Activated CD8-positive, alpha-beta memory T cell treated with anti-CD3 and anti-CD28 coated beads for 24 hours (primary cell): ENCODE results near the gene ARHGAP22.

Source experiments
- DNase-seq: peaks from one replicate; pipeline ENCODE4 v3.0.0-alpha.2; 2020

ARHGAP22 gene

DNA sequence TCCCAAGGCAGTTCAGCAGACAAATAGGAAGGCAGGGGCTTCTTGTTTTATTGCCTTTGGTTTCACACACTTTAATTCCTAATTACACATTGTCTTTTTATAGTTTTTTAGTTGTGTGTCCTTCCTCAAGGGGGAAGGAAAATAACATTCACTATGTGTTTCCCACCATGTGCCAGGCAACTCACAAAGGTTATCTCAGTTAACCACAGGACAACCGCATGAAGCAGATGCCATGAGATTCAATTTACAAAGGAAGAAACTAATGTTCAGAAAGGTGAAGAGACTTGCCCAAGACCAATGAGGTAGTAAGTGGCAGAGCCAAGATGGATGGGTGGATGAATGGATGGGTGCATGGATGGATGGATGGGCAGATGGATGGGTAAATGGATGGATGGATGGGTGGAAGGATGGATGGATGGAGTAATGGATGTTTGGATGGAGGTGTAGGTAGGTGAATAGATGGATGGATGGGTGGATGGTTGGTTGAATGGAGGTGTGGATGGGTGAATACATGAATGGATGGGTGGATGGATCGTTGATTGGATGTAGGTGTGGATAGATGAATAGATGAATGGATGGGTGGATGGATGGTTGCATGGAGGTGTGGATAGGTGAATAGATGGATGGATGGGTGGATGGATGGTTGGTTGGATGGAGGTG, 77.9 kb downstream of the ARHGAP22 start:
- no peak for DNase-seq

DNA sequence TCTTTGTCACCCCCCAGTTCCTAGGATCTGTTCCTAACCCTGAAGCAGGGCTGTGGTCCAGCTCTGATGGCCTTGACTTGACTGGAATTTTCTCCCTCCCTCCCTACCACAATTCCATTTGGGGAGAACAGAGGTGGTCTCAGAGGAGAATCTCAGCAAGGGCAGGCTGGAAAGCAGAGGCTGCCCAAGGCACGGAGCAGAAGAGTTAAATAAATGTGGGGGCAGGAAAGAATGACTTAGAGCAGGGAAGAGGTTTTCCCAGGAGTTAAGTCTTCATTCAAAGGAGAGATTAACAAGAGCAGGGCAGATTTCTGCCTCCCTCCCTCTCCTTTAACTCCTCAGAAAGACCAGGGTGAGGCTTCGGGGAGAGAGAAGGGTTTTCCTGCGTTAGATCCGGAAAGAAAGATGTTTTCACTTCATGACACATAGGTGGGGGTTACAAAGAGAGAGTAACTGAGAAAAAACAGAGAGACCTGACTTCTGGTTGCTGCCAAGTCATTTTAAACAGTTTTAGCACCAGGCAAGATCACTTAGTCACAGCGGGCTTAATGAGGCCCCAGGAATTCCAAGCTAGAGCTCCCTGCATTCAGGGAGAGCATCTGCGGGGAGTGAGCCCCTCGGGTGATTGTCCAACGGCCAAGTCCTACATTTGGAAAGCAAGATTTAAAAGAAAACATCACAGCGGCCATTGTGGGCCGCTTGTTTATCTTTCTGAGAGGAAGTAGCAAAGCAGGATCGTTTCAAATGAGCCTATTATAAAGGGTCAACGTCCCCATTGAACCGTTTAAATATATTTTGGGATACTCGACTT, 78.7 kb downstream of the ARHGAP22 start:
- DNase-seq, result no peak

DNA sequence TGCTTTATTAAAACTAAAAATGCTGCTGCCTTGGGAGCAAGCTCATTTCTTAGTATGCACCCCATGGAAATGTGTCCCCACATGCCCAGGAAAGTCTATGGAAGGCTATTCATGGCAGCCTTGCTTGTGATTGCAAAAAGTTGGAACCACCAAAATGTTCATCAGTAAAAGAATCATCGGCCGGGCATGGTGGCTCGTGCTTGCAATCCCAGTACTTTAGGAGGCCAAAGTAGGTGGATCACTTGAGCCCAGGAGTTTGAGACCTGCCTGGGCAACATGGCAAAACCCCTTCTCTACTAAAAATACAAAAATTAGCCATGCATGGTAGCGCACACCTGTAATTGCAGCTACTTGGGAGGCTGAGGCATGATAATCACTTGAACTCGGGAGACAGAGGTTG, 79.8 kb downstream of the ARHGAP22 start:
- peak; percentile 13 for DNase-seq

DNA sequence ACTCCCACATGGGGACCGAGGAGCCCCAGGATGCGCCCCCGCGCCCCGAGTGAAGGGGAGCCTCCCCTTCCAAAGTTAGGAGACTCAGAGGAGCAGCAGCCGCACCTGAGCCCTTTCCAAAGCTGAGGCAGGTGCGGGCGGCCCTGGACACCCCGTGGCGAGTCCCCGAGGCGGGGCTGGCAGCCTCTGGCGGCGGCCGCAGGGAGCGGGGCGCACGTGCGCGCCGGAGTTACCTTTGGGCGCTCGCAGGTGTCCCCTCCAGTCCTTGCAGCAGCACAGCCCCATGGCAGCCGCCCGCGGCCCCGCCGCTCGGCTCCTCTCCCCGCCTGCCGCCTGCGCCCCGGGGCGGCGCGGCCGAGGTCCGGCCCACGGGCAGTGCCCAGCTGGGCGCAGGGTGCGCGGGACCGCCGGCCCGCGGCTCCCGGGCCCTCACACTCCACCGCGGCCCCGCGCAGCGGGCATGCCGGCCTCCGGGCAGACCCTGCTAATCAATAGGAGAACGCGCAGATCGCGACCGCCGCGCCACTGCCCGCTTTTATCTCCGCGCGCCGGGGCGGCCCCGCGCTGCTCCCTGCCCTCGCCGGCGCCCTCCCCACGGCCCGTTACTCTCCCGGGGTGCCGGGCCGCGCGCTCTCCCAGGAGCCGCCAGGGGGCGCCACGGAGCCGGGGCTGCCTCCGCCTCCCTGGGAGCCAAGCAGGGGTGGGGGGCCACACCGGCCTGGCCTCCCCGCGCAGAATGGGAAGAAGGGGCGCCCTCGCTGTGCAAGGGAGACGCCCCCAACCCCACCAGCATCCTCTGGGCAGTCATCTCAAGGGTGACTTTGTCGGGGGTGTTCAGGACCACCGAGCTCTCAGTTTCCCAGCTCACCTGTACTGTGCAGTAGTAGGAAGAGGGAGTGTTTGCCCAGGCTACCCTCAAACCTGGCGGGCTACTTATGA, 80.8 kb downstream of the ARHGAP22 start:
- DNase-seq, result peak; percentile 56

DNA sequence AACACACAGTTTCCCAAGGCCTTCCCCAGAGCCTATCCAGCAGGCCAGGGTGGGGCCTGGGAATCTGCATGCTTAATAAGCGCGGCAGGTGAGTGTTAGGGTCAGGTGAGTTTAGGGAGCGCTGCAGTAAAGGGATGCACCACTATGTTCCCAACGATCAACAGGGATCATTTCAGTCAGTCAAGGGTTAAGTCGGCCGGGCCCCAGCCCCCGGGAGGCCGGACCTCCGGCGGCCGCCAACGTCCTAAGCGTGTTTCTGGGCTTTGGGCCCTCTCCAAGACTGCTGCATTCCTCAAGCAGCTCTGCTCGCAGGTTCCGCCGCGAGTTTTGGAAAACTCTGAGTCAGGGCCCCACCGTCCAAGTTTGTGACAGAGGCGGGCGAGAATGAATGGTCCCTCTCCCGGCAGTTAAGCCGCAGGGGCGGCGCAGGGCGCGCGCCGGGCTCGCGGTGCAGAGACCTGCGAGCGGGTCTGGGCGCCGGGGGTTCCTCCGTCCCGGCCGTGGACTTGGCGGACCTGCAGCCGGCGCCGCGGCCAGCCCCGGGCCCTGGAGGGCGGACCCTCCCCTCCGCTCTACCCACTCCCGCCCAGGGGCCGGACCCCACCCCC, 81.6 kb downstream of the ARHGAP22 start:
- peak; percentile 33 for DNase-seq

DNA sequence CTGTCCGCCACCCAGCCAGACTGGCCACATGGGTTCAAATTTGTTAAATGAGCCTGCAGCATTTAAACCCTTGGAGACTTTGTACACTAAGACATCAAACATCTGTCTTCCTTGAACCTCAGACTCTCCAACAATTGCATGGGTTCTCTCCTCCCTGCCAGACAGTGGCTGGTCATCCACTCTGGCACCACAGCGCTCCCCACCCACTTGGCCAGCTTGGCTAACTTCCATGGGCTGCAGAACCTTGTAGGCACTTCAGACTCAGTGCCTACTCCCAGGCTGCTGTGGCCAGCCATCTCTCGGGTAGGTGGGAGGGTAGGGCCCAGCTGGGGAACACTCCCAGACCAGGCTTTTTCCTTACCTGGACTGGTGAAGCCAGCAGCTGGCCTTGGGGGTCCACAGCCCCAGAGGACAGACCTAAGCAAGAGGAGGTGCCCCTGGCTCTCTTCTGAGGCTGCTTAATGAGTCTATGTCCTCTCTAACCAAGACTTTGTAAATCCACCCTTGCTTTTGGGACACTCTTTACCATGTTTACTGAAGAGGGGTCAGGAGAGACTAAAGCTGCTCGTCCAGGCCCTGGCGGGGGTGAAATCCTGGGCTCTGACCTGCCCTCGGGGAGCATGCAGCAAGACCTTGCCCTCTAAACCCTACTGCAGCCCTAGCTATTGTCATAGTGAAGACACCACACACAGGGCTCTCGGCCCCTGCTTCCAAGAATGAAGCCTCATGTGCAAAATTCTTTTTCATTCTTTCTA, 82.7 kb downstream of the ARHGAP22 start:
- DNase-seq, result peak; percentile 35

DNA sequence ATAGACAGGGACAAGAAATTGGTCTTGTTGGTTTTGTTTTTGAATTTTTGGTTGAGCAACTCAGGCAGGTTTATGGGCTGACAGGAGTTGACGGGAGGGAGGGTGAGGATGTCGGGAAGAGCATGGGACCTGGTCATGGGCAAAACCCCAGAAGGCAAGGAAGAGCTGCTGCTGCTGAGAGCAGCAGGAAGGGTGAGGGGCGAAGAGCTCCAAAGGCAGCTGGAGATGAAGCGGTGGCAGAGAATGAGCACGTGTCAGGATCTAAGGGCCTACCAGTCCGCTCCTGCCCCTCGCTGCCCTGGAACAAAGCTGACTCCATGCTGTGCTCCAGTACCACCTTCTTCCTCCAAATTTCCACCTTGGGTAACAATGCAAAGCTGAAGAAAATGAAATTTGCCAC, 84.3 kb downstream of the ARHGAP22 start:
- peak; percentile 5 for DNase-seq

DNA sequence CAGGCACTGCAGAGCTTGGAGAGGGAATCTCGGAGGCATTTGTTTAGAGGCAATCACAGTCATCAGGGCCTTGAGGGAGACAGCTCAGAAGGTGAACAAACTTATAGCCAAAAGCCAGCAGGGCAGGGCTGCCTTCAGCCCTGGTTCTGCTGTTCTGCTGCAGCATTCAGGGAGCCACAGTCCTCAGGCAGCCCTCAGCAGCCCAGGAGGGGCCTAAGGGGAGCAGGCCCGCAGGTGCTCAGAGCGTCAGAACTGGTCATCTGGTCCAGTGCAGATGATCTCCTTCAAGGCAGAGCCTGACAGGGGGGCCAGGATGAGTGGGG, 84.7 kb downstream of the ARHGAP22 start:
- peak; percentile 26 for DNase-seq

DNA sequence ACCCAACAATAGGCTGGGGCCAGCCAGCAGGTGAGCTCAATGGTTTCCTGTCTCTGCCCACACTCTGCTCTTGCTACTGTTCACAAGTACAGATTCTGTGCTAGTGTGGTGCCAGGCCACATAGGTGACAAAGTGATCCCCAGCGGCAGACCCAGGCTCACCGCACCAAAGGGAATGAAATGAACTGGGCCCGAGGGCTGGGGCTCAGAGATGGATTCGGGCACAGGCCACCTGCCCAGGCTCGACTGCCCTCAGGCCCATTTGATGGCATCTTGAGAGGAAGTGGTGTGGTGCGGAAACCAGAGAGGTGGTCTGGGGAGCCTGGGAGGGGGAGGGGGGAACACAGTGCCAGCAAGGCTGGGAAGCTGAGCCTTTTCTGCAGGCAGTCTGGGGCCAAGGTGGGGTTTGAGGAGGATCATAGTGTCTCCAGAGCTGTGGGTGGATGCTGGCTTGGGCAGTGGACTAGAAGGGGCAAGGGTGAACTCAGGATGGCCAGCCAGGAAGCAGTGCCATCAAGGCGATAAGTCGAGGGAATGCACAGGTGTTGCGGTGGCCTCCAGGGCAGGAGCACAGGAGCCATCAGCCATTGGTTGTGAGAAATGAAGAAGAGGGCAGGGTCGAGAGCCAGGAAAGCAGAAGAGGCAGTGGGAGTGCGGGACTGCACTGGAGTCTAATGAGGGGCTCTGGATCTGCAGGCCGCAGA, 85.2 kb downstream of the ARHGAP22 start:
- DNase-seq, result peak; percentile 44

DNA sequence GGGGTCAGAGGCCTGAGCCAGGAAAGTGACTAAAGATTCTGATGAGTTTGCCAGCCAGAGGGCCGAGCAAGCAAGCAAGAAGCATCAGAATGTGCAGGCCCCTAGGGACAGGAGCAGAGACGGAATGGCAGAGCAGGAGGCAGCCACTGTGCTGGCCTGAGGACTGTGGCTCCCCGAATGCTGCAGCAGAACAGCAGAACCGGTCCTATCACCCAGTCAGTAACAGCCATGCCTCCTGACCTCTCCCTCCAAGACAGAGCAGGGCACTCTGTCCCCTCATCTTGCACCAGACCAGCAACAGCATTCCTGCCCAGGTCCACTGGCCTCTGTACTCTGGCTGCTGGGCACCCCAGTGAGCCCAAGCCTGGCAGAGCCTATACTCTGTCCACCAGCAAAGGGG, 85.9 kb downstream of the ARHGAP22 start:
- DNase-seq, result peak; percentile 41

DNA sequence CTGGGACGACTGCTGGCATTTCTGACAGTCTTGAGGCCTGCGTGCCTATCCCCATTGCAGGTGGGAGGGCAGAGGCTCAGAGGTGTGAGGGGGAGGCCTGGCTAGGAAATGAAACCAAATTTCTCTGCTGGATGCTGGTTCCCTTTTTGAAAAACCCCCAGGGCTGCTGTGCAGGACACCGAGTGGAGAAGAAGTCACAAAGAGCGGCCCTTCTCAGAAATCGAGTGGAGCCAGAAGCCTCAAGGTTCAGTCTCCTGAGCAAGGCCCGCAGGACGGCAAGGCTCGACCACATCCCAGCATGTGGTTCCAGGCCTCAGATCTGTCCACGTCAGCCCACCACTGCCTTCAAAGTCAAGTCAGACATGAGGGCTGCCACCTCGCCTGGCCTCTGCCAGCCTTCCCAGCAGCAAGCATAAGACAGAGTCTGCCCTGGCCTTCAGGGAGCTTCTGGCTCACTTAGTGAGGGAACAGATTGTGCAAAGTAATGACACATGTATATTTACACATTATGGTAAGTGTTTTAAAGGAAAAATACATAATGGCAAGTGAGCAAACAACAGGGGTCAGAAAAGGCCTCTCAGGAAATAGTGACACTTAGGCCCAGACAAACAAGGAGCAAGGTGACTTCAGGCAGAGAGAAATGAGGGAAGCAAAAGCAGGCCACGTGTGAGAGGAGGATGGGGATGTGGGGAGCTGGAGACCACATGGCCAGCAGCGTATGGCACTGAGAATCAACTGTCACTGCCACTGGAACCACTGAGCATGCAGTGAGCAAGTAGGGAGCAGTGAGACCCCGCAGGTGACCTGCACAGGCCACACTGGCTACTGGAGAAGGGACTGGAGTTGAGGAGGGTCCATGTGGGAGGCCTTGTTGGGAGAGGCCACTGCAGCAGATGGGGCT, 86.7 kb downstream of the ARHGAP22 start:
- DNase-seq, result peak; percentile 37

DNA sequence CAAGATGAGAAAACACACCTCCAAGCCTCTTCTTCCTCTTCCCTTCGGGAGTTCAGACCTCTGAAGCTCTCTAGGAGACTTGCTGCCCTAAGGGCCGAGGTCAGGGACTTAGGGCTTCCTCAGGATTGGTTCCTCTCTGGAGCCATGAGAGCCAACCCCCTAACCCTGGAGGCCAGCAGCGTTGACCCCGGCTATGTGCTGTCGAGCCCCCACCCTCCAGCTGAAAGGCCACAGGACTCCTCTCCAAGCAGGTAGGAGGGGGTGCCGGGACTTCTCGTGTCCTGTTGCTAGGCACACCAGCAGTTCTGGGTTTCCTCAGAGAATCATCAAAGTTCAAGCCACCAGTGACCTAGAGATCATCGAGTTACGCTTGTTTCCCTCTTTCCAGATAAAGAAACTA, 87.4 kb downstream of the ARHGAP22 start:
- peak; percentile 17 for DNase-seq

DNA sequence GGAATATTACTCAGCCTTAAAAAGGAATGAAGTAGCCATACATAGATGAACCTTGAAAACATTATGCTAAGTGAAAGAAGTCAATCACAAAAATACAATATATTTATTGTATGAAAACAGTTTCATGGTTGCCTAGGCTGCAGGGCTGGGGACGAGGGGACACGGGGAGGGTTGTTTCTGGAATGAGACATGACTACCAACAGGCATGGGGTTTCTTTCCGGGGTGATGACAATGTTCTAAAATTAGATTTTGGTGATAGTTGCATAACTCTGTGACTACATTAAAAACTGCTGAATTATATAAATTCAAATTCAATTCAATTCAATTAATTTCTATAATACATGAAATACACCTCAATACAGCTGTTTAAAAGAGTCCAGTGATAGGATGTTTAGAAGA, 88.0 kb downstream of the ARHGAP22 start:
- DNase-seq, result peak; percentile 13

DNA sequence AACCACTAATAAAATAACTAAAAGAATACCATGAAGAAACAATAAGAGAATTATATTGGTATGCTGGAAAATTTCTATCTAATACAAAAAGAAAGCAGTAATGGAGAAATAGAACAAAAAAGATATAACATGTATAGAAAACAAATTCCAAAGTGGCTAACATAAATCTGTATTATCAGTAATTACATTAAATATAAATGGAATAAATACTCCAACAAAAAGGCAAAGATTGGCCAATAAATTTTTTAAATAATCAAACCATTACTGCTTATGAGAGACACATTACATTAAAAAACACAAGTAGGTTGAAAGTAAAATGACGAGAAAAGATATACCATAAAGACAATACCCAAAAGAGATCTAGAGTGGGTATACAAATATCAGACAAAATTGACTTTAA, 90.0 kb downstream of the ARHGAP22 start:
- no peak for DNase-seq

DNA sequence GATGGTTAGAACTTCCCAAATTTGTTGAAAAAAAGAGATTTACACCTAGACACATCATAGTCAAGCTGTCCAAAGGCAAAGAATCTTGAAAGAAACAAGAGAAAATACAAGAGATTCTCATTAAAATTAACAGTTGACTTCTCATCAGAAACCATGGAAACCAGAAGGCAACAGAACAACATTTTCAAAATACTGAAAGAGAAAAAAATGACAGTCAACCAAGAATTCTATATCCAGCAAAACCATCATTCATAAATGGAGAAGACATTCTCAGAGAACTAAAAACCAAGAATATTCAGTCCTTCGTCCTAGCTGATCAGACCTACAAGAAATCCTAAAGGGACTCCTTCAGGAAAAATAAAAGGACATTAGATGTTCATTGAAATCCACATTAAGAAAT, 90.6 kb downstream of the ARHGAP22 start:
- DNase-seq, result no peak

DNA sequence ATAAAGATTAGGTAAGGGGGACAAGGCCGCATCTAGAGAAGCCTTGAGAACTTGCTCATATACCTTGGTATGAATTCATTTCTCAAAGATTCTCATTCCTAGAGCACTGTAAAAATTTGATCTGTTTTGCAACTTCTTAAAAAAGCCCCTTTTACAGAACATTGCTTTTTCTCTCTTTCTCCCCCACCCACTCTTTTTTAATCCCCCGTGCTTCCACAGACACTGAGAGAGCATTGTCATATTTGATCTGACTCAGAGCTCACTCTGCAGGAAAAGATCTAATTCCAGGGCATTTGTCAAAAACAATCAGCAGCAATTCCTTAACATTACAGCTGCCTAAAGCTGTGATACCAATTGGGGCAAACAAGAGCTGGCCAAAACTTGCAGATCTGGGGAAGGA, 92.0 kb downstream of the ARHGAP22 start:
- no peak for DNase-seq

DNA sequence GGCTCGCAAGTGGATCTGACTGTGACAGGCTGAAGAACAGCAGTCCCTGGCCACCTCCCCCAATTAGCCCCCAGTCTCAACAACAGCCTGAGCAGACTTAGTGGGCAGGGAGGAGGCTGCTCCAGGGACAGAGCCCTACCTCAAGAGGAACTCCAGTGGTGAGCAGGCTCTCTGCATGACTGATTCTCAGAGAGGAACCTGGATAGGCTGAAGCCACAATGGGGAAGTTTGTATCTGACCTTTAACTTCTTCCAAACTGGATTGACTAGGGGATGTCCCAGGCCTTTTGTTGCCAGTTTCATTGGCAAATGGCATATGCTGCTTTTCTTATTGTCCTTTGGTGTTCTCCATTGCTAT, 93.0 kb downstream of the ARHGAP22 start:
- DNase-seq, result peak; percentile 26

DNA sequence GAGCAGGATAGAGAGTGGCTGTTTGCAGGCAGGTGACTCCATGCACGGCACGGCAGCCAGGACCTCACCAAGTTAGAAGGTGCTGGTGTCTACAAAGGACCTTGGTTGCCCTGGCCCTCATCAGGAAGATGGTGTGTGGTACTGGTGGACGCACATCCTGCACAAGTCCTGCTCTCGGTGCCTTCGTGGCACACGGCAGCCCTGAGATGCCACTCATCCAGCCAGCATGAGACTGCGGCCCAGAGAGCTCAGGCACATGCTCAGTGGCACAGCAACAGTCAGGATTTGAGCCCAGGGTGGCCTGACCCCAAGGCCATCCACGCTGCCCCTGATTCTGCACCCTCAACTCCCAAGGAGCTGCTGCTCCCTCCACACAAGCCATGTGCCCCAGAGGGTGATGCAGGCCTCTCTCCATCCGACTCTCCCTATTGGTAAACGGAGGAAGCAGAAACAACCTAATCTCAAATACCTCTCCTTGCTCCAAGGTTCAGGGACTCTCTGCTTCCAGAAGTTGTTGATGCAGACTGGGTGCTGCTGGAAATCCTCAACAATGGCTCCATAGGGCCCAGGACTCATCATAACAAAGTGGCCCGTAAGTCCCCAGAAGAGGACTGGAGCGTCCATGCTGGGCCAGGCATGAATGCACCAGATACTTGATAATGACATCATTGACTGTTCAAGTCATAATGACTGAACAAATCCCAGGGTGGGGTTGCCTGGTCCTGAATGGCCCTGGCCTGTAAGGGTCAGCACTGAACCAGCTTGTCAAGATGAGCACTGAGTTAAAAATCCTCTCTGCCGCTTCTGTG, 93.6 kb downstream of the ARHGAP22 start:
- DNase-seq, result peak; percentile 47

DNA sequence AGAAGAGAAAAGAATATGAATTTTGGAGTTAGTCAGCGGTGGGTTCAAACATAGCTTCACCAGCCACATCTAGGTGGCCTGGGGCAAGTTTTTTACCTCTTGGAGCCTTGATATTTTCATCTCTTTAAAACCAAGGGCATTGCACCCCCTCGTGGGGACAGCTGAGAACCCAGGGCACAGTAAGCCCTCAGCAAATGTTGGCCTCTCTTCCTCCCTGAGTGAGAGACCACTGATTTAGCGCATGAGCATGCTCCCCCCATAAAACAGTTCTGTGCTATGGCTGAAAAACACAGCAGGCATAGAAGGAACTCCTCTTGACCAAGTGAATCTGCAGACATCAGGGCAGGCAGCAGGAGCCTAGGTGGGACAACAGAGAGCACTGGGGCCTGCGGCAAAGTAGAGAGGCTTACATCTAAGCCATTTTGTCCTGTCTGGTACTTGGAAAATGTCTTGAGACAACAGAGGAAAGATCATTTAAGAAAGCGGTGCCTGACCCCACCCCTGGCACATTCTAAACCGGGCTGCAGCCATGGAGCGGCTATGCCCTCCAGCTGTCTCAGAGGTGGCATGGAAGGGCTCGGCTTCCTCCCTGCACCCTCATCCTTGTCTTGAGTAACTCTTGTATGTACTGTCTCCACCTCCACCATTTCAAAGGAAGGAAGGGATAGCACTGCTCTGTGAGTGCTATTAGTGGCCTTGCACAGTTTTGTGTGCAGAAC, 94.7 kb downstream of the ARHGAP22 start:
- DNase-seq, result peak; percentile 54
